OCI-LY7 (cell line): Measurements from ENCODE around the gene NATD1.

ENCODE experiments used
- EZH2phosphoT487 ChIP-seq: fragments of 200-600 bp; sonication (generic); IDR thresholded peaks from 2 replicates; pipeline ENCODE4 v1.6.1; 2018; ENCODE audit warnings: low read depth, borderline replicate concordance, mild to moderate bottlenecking, mixed run types, antibody characterized with exemption, low read length, moderate library complexity, mixed read lengths
- TF ChIP-seq, protein P1 (sequence below): fragments of 200-600 bp; sonication (generic); conservative IDR thresholded peaks from 2 replicates; pipeline ENCODE4 v1.5.1; 2014; ENCODE audit warnings: mild to moderate bottlenecking, antibody characterized with exemption, low read length, moderate library complexity, mixed read lengths

DNA sequence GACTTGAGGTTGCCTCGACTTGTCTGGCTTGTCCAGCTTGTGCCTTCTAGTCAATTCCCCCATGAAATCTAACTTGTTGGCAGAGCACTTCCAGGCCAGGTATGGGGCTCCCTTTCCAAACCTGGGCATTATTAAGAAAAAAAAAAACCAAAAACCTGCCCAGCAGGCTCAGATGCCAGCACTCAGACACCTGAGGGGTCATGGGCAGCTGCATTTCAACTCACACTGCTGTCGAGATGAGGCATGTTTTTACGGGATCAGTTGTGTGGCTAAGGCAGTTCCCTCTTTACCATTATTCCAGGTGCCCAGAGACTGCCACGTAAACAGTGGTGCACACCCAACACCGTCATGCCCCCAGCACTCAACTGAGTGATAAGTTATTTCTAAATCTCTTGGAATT is 57.1 kb downstream of the NATD1 start:
- TF ChIP-seq, protein P1, sequence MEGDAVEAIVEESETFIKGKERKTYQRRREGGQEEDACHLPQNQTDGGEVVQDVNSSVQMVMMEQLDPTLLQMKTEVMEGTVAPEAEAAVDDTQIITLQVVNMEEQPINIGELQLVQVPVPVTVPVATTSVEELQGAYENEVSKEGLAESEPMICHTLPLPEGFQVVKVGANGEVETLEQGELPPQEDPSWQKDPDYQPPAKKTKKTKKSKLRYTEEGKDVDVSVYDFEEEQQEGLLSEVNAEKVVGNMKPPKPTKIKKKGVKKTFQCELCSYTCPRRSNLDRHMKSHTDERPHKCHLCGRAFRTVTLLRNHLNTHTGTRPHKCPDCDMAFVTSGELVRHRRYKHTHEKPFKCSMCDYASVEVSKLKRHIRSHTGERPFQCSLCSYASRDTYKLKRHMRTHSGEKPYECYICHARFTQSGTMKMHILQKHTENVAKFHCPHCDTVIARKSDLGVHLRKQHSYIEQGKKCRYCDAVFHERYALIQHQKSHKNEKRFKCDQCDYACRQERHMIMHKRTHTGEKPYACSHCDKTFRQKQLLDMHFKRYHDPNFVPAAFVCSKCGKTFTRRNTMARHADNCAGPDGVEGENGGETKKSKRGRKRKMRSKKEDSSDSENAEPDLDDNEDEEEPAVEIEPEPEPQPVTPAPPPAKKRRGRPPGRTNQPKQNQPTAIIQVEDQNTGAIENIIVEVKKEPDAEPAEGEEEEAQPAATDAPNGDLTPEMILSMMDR, result no peak
- no peak for TF ChIP-seq EZH2phosphoT487
